Liver (tissue), 9 donors: ENCODE measurements around the gene CORO2A. TPM values are rescaled to one million over a fixed set of nuclear protein-coding genes. Genes with fewer than 3 reads are reported as not detected.
A peak's percentile ranks its signal among the peaks of the same experiment; 100 is the strongest.

Experiments
- DNase-seq: peaks from one replicate; pipeline ENCODE4 v3.0.0-alpha.2; 2017; ENCODE audit warnings: low spot score
- H3K27ac ChIP-seq, 2 donors: one replicate each; pipeline ENCODE4 v1.7.0; 2013; ENCODE audit warnings: inconsistent platforms in 2 of 2, low read length in 2 of 2, control low read depth in 1 of 2, low read depth in 1 of 2, mild to moderate bottlenecking in 1 of 2
- H3K27me3 ChIP-seq, 4 donors: one replicate each; pipeline versions ENCODE4 v1.6.1 to v1.7.0; 2013; ENCODE audit warnings: low read length in 3 of 4, inconsistent platforms in 1 of 4, mild to moderate bottlenecking in 1 of 4, moderate library complexity in 1 of 4; ENCODE audit not compliant: control insufficient read depth in 4 of 4, insufficient read depth in 4 of 4
- H3K36me3 ChIP-seq, 4 donors: one replicate each; pipeline versions ENCODE4 v1.6.1 to v1.7.0; 2013; ENCODE audit warnings: low read length in 3 of 4, mild to moderate bottlenecking in 3 of 4, low read depth in 1 of 4, moderate library complexity in 1 of 4; ENCODE audit not compliant: control insufficient read depth in 4 of 4, insufficient read depth in 3 of 4
- H3K4me1 ChIP-seq, 4 donors: one replicate each; pipeline versions ENCODE4 v1.6.1 to v1.7.0; 2013; ENCODE audit warnings: low read length in 3 of 4, mild to moderate bottlenecking in 3 of 4, moderate library complexity in 1 of 4; ENCODE audit not compliant: control insufficient read depth in 4 of 4, insufficient read depth in 4 of 4
- H3K4me3 ChIP-seq, 3 donors: one replicate each; pipeline versions ENCODE4 v1.6.1 to v1.7.0; 2013; ENCODE audit warnings: low read length in 3 of 3, control low read depth in 1 of 3, low read depth in 1 of 3, mild to moderate bottlenecking in 1 of 3
- H3K9ac ChIP-seq, 2 donors: one replicate each; pipeline ENCODE4 v1.7.0; 2013; ENCODE audit warnings: low read length in 2 of 2, mild to moderate bottlenecking in 2 of 2, moderate library complexity in 2 of 2, control low read depth in 1 of 2, low read depth in 1 of 2
- H3K9me3 ChIP-seq, 4 donors: one replicate each; pipeline versions ENCODE4 v1.6.1 to v1.7.0; 2013; ENCODE audit warnings: low read length in 3 of 4; ENCODE audit not compliant: control insufficient read depth in 4 of 4
- ATF3 ChIP-seq: IDR thresholded peaks from 2 replicates; pipeline ENCODE4 v1.6.1; 2016; ENCODE audit warnings: antibody characterized with exemption
- EGR1 ChIP-seq, 2 donors: IDR thresholded peaks; 2 replicates each; pipeline ENCODE4 v1.6.1; 2016 to 2018; ENCODE audit warnings: antibody characterized with exemption in 2 of 2, low read depth in 2 of 2
- FOXA1 ChIP-seq: IDR thresholded peaks from 2 replicates; pipeline ENCODE4 v1.6.1; 2016; ENCODE audit warnings: antibody characterized with exemption
- FOXA2 ChIP-seq: IDR thresholded peaks from 2 replicates; pipeline ENCODE4 v1.6.1; 2016; ENCODE audit warnings: antibody characterized with exemption
- GABPA ChIP-seq, 2 donors: IDR thresholded peaks in 1 of 2; conservative IDR thresholded peaks in 1 of 2; 2 replicates each; pipeline ENCODE4 v1.6.1; 2016; ENCODE audit warnings: antibody characterized with exemption in 2 of 2, mild to moderate bottlenecking in 1 of 2, moderate library complexity in 1 of 2
- HNF4A ChIP-seq, 2 donors: conservative IDR thresholded peaks; 2 replicates each; pipeline ENCODE4 v1.6.1; 2016; ENCODE audit warnings: antibody characterized with exemption in 2 of 2, mild to moderate bottlenecking in 2 of 2
- HNF4G ChIP-seq: IDR thresholded peaks from 2 replicates; pipeline ENCODE4 v1.6.1; 2016; ENCODE audit warnings: antibody characterized with exemption
- JUND ChIP-seq, 2 donors: IDR thresholded peaks; 2 replicates each; pipeline ENCODE4 v1.6.1; 2016; ENCODE audit warnings: antibody characterized with exemption in 2 of 2
- NR2F2 ChIP-seq: IDR thresholded peaks from 2 replicates; pipeline ENCODE4 v1.6.1; 2016; ENCODE audit warnings: antibody characterized with exemption
- RAD21 ChIP-seq, 2 donors: IDR thresholded peaks; 2 replicates each; pipeline ENCODE4 v1.6.1; 2016; ENCODE audit warnings: antibody characterized with exemption in 2 of 2, mild to moderate bottlenecking in 2 of 2
- RXRA ChIP-seq, 2 donors: IDR thresholded peaks; 2 replicates each; pipeline ENCODE4 v1.6.1; 2017 to 2018; ENCODE audit warnings: antibody characterized with exemption in 2 of 2, mild to moderate bottlenecking in 1 of 2
- SP1 ChIP-seq: IDR thresholded peaks from 2 replicates; pipeline ENCODE4 v1.6.1; 2018; ENCODE audit warnings: antibody characterized with exemption, mild to moderate bottlenecking
- TAF1 ChIP-seq: conservative IDR thresholded peaks from 2 replicates; pipeline ENCODE4 v1.6.1; 2016; ENCODE audit warnings: antibody characterized with exemption, mild to moderate bottlenecking
- YY1 ChIP-seq: IDR thresholded peaks from 2 replicates; pipeline ENCODE4 v1.6.1; 2016; ENCODE audit warnings: antibody characterized with exemption, mild to moderate bottlenecking
- WGBS: extraction: QIAGEN DNeasy Blood & Tissue Kit; methylation state at CpG from one replicate; pipeline ENCODE4 v1.1.7; 2013; 5-methylcytosine and 5-hydroxymethylcytosine counted together
- polyA plus RNA-seq, 2 donors: library from polyadenylated mRNA; stranded (reverse) in 1 of 2; unstranded in 1 of 2; fragments of 200-250 nt in 1 of 2; fragments of >200 nt in 1 of 2; fragmentation: Nextera tagmentation in 1 of 2; extraction: Ambion mirVana in 1 of 2; gene quantifications; one replicate each; pipeline versions ENCODE4 v1.2.1 to v1.2.3, GENCODE V29; 2013 to 2015
- total RNA-seq, 2 donors: library from RNA; depleted of rRNA; stranded (reverse); fragments of >200 nt; gene quantifications; one replicate each; pipeline ENCODE4 v1.2.3, GENCODE V29; 2014
- TF ChIP-seq, protein P1 (sequence below): IDR thresholded peaks from 2 replicates; pipeline ENCODE4 v1.6.1; 2016; ENCODE audit warnings: antibody characterized with exemption
- TF ChIP-seq, protein P2 (sequence below): IDR thresholded peaks from 2 replicates; pipeline ENCODE4 v1.6.1; 2016; ENCODE audit warnings: antibody characterized with exemption
- TF ChIP-seq, protein P3 (sequence below): IDR thresholded peaks from 2 replicates; pipeline ENCODE4 v1.6.1; 2016; ENCODE audit warnings: antibody characterized with exemption, mild to moderate bottlenecking
- TF ChIP-seq, protein P4 (sequence below): fragments of 150-350 bp; IDR thresholded peaks from 2 replicates; pipeline ENCODE4 v1.5.1; 2017; ENCODE audit warnings: improper control_type of control experiment, low read depth, low read length; ENCODE audit not compliant: missing input control
- donor health status: healthy.
- donor health status: healthy.
- donor health status: healthy.
- donor health status: healthy.
- donor health status: healthy.

The CORO2A gene
- total and polyA plus RNA-seq, 4 donors, result 1.2 to 2.8 (median 1.4) TPM

DNA sequence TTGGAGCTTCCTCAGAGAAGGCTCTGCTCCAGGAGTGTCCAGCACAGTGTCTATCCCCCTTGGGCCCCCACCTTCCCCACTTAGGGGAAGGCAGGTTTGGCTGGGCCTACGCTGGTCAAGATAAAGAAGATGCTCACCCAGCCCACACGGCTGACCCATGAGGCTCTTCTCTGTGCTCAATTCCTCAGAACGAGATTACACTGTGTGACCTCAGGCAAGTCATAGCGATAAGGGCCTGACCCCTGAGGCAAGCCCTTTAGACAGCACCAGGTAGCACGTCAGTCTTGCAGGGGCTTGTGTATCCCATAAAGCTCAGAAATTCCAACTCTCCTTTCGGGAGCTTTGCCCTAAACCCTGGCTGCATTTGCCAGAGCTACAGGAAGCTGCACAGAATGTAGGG lies 32.6 kb downstream of the CORO2A start (continued):
- TF ChIP-seq RXRA (IDR thresholded peaks at IDR 0.05), result no peak
- TF ChIP-seq, protein P1, sequence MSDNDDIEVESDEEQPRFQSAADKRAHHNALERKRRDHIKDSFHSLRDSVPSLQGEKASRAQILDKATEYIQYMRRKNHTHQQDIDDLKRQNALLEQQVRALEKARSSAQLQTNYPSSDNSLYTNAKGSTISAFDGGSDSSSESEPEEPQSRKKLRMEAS, result no peak

- H3K36me3 ChIP-seq, result peaks cover 0 to 2% (median 0%) of the 10 kb centered on the region in 4 donors
- no peaks in the 10 kb centered on the region for H3K27me3 ChIP-seq
- WGBS, result 93% methylated on average over 5 of the region's 5 CpGs
- no peak for DNase-seq
- no peak overlapping the region for H3K4me3 ChIP-seq
- TF ChIP-seq RAD21 (IDR thresholded peaks at IDR 0.05) (no peak), HNF4G (no peak), GABPA (IDR thresholded peaks at IDR 0.05 in 1 of 2, conservative IDR thresholded peaks at IDR 0.05 in 1 of 2) (no peak), ATF3 (no peak)
- TF ChIP-seq, protein P1, result no peak
- H3K9me3 ChIP-seq, result no peaks in the 10 kb centered on the region
- no peak overlapping the region for H3K9ac ChIP-seq
- H3K27ac ChIP-seq, result no peak overlapping the region
- peaks cover 4 to 21% (median 14%) of the 10 kb centered on the region in 4 donors for H3K4me1 ChIP-seq
These were observed 33.1 kb downstream of the CORO2A start for GRCh38 chr9:98159301-98159700.

DNA sequence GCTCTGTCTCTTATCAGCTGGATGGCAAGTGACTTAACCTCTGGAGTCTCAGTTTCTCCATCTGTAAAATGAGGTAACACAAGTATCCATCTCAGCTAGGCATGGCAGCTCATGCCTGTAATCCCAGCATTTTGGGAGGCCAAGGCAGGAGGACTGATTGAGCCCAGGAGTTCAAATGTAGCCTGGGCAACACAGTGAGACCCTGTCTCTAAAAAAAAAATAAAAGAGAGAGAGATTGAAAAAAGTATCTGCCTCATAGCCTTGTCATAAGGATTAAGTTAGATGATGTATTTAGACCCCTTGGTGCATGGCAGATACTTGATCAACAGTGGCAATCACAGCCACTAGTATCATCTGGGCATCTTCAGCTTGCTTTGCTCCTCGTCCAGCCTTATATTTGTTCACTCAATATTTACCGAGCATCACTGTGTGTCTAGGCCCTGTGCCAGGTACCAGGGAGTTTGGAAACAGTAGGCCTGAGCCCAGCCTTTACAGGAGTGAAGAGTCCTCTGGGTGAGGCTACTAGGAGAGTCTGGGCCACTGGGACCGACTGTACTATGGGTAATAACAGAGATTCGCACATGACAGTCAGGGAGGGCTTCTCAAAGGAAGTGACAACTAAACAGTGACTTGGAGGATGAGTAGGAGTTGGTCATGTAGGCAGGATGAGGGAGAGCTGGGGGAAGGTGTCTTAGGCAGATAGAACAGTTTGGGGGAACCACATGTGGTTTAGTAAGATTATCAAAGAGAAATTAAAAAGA lies 34.2 kb downstream of the CORO2A start:
- Histone ChIP-seq H3K9ac (no peak overlapping the region), H3K36me3 (peaks cover 0 to 3% (median 0%) of the 10 kb centered on the region in 4 donors), H3K4me3 (no peak overlapping the region), H3K27ac (peak overlapping the region in 1 of 2 donors; percentile 51), H3K27me3 (no peaks in the 10 kb centered on the region), H3K9me3 (no peaks in the 10 kb centered on the region), H3K4me1 (peaks cover 4 to 21% (median 14%) of the 10 kb centered on the region in 4 donors)
- DNase-seq, result peak; percentile 52
- 24% methylated on average over 4 of the region's 4 CpGs for WGBS
- TF ChIP-seq JUND (IDR thresholded peaks at IDR 0.05) (peak; percentile 58 to 78), RXRA (IDR thresholded peaks at IDR 0.05) (peak; percentile 74 to 83), FOXA1 (peak; percentile 96), SP1 (peak; percentile 63), EGR1 (IDR thresholded peaks at IDR 0.05; ENCODE audit: low read depth in 2 of 2) (peak in 1 of 2 donors; percentile 32), ATF3 (no peak), RAD21 (IDR thresholded peaks at IDR 0.05) (peak; percentile 41 to 70), NR2F2 (no peak), YY1 (peak; percentile 26), TAF1 (no peak), HNF4G (peak; percentile 9), FOXA2 (peak; percentile 98), GABPA (IDR thresholded peaks at IDR 0.05 in 1 of 2, conservative IDR thresholded peaks at IDR 0.05 in 1 of 2) (no peak), HNF4A (conservative IDR thresholded peaks at IDR 0.05) (peak; percentile 82 to 83)
- TF ChIP-seq, protein P1, result peak; percentile 58
- TF ChIP-seq, protein P2, sequence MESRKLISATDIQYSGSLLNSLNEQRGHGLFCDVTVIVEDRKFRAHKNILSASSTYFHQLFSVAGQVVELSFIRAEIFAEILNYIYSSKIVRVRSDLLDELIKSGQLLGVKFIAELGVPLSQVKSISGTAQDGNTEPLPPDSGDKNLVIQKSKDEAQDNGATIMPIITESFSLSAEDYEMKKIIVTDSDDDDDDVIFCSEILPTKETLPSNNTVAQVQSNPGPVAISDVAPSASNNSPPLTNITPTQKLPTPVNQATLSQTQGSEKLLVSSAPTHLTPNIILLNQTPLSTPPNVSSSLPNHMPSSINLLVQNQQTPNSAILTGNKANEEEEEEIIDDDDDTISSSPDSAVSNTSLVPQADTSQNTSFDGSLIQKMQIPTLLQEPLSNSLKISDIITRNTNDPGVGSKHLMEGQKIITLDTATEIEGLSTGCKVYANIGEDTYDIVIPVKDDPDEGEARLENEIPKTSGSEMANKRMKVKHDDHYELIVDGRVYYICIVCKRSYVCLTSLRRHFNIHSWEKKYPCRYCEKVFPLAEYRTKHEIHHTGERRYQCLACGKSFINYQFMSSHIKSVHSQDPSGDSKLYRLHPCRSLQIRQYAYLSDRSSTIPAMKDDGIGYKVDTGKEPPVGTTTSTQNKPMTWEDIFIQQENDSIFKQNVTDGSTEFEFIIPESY, result no peak
- TF ChIP-seq, protein P3, sequence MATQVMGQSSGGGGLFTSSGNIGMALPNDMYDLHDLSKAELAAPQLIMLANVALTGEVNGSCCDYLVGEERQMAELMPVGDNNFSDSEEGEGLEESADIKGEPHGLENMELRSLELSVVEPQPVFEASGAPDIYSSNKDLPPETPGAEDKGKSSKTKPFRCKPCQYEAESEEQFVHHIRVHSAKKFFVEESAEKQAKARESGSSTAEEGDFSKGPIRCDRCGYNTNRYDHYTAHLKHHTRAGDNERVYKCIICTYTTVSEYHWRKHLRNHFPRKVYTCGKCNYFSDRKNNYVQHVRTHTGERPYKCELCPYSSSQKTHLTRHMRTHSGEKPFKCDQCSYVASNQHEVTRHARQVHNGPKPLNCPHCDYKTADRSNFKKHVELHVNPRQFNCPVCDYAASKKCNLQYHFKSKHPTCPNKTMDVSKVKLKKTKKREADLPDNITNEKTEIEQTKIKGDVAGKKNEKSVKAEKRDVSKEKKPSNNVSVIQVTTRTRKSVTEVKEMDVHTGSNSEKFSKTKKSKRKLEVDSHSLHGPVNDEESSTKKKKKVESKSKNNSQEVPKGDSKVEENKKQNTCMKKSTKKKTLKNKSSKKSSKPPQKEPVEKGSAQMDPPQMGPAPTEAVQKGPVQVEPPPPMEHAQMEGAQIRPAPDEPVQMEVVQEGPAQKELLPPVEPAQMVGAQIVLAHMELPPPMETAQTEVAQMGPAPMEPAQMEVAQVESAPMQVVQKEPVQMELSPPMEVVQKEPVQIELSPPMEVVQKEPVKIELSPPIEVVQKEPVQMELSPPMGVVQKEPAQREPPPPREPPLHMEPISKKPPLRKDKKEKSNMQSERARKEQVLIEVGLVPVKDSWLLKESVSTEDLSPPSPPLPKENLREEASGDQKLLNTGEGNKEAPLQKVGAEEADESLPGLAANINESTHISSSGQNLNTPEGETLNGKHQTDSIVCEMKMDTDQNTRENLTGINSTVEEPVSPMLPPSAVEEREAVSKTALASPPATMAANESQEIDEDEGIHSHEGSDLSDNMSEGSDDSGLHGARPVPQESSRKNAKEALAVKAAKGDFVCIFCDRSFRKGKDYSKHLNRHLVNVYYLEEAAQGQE, result no peak
- TF ChIP-seq, protein P4, sequence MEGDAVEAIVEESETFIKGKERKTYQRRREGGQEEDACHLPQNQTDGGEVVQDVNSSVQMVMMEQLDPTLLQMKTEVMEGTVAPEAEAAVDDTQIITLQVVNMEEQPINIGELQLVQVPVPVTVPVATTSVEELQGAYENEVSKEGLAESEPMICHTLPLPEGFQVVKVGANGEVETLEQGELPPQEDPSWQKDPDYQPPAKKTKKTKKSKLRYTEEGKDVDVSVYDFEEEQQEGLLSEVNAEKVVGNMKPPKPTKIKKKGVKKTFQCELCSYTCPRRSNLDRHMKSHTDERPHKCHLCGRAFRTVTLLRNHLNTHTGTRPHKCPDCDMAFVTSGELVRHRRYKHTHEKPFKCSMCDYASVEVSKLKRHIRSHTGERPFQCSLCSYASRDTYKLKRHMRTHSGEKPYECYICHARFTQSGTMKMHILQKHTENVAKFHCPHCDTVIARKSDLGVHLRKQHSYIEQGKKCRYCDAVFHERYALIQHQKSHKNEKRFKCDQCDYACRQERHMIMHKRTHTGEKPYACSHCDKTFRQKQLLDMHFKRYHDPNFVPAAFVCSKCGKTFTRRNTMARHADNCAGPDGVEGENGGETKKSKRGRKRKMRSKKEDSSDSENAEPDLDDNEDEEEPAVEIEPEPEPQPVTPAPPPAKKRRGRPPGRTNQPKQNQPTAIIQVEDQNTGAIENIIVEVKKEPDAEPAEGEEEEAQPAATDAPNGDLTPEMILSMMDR, result no peak
